ENCODE data around the gene PTPRT. TPM values are rescaled to one million over a fixed set of nuclear protein-coding genes. Genes with fewer than 3 reads are reported as not detected.

The PTPRT gene
- polyA plus RNA-seq, 2 of the 4 experiments (the other 2 are of a cell fraction), result not detected

GRCh38 chr20:42118409-42119125 is 1071.1 kb downstream of the PTPRT start:
- H3K27ac ChIP-seq, result no peak overlapping the region
- ChIA-PET CTCF (interaction anchor here (0.7 kb wide), 1 partner anchor 1184 kb away, joined by 3 read pairs; no protein-coding TSS in a partner anchor), POLR2A (no interaction called here)
- DNase-seq (ENCODE audit: low read depth in 1 of 2, low spot score in 1 of 2), result no peak
- no peak overlapping the region for H3K4me2 ChIP-seq
- no peak overlapping the region for H3K4me3 ChIP-seq
- TF ChIP-seq FOXS1 (CRISPR knock-in tag; IDR thresholded peaks at IDR 0.05), result no peak
- no peak for TF ChIP-seq RFX5 (IDR thresholded peaks at IDR 0.05)
- TF ChIP-seq PHF8 (IDR thresholded peaks at IDR 0.05; ENCODE audit: borderline replicate concordance, low read depth), result no peak
- TF ChIP-seq HDAC2 (IDR thresholded peaks at IDR 0.05), result no peak
- TF ChIP-seq KDM1A (IDR thresholded peaks at IDR 0.05; ENCODE audit: low read depth), result no peak
- no peak for TF ChIP-seq FOSB (CRISPR knock-in tag; IDR thresholded peaks at IDR 0.05)
- TF ChIP-seq ESRRA (IDR thresholded peaks at IDR 0.05; ENCODE audit: borderline replicate concordance, low read length), result no peak
- TF ChIP-seq KDM5A (IDR thresholded peaks at IDR 0.05), result no peak
- no peak for TF ChIP-seq ZSCAN20 (CRISPR knock-in tag; IDR thresholded peaks at IDR 0.05)
- no peak for TF ChIP-seq BCL3 (IDR thresholded peaks at IDR 0.05)
- no peak for TF ChIP-seq MAZ (IDR thresholded peaks at IDR 0.05; ENCODE audit: borderline replicate concordance, low read depth, low read length)
- TF ChIP-seq CEBPB (IDR thresholded peaks at IDR 0.05), result no peak
- no peak for TF ChIP-seq PBX3 (IDR thresholded peaks at IDR 0.05)
- TF ChIP-seq RNF2 (IDR thresholded peaks at IDR 0.05; ENCODE audit: borderline replicate concordance, low read depth), result no peak
- TF ChIP-seq JUN (IDR thresholded peaks at IDR 0.05), result no peak
- no peak for TF ChIP-seq NR3C1 (IDR thresholded peaks at IDR 0.05)
- TF ChIP-seq NFE2L2 (conservative IDR thresholded peaks at IDR 0.05; ENCODE audit: low read length), result no peak
- TF ChIP-seq TFCP2L1 (CRISPR knock-in tag; IDR thresholded peaks at IDR 0.05), result no peak
- TF ChIP-seq HES2 (IDR thresholded peaks at IDR 0.05), result no peak
- no peak for ATAC-seq
- FAIRE-seq, result no peak
- no peaks in the 10 kb centered on the region for H3K4me1 ChIP-seq
- H3K9me3 ChIP-seq, result no peaks in the 10 kb centered on the region
- WGBS (ENCODE audit: missing lambda C conversion rate), result 7% methylated on average over 7 of the region's 7 CpGs

GRCh38 chr20:42118001-42118400 is 1071.7 kb downstream of the PTPRT start:
- no peak for TF ChIP-seq KDM1A (IDR thresholded peaks at IDR 0.05; ENCODE audit: low read depth)
- WGBS (ENCODE audit: missing lambda C conversion rate), result 2% methylated on average over 7 of the region's 7 CpGs
- FAIRE-seq (no peak), ATAC-seq (no peak), DNase-seq (ENCODE audit: low read depth in 1 of 2, low spot score in 1 of 2) (no peak)
- Histone ChIP-seq H3K27ac (no peak overlapping the region), H3K4me2 (no peak overlapping the region), H3K4me1 (no peaks in the 10 kb centered on the region), H3K9me3 (no peaks in the 10 kb centered on the region), H3K4me3 (no peak overlapping the region)
- CTCF ChIA-PET, result interaction anchor here (0.7 kb wide), 1 partner anchor 1184 kb away, joined by 3 read pairs; no protein-coding TSS in a partner anchor
- POLR2A ChIA-PET, result no interaction called here

GRCh38 chr20:42113236-42113635 is 1076.5 kb downstream of the PTPRT start:
- 4% methylated on average over 7 of the region's 8 CpGs for WGBS (ENCODE audit: missing lambda C conversion rate)
- H3K4me1 ChIP-seq, result no peaks in the 10 kb centered on the region
- ChIA-PET POLR2A (no interaction called here), CTCF (no interaction called here)
- H3K4me3 ChIP-seq, result no peak overlapping the region
- ATAC-seq, result no peak
- H3K9me3 ChIP-seq, result no peaks in the 10 kb centered on the region
- no peak for DNase-seq (ENCODE audit: low read depth in 1 of 2, low spot score in 1 of 2)
- TF ChIP-seq RARB (CRISPR knock-in tag; IDR thresholded peaks at IDR 0.05) (no peak), CBX2 (IDR thresholded peaks at IDR 0.05; ENCODE audit: borderline replicate concordance, low read depth) (no peak), PBX3 (IDR thresholded peaks at IDR 0.05) (no peak), MYC (IDR thresholded peaks at IDR 0.05; ENCODE audit: borderline replicate concordance, low read length) (no peak), HOXB5 (CRISPR knock-in tag; IDR thresholded peaks at IDR 0.05) (no peak), KDM1A (IDR thresholded peaks at IDR 0.05; ENCODE audit: low read depth) (no peak), E2F6 (IDR thresholded peaks at IDR 0.05; ENCODE audit: borderline replicate concordance, low read depth) (no peak), BHLHE40 (IDR thresholded peaks at IDR 0.05; ENCODE audit: low read depth, low read length) (no peak), EHF (CRISPR knock-in tag; IDR thresholded peaks at IDR 0.05) (no peak), KDM5A (IDR thresholded peaks at IDR 0.05) (no peak), RCOR1 (IDR thresholded peaks at IDR 0.05; ENCODE audit: low read depth, low read length) (no peak), HES2 (IDR thresholded peaks at IDR 0.05) (no peak), BCL3 (IDR thresholded peaks at IDR 0.05) (no peak), CEBPB (IDR thresholded peaks at IDR 0.05) (no peak), CHD2 (IDR thresholded peaks at IDR 0.05; ENCODE audit: low read length, partially characterized antibody) (no peak), SMC3 (IDR thresholded peaks at IDR 0.05) (no peak)
- H3K4me2 ChIP-seq, result no peak overlapping the region
- H3K27ac ChIP-seq, result no peak overlapping the region
- no peak for FAIRE-seq

Data from A549 (cell line).